Measurements from ENCODE around the gene SMCR8.
A peak's percentile ranks its signal among the peaks of the same experiment; 100 is the strongest.

Gene SMCR8

GRCh38 chr17:18321309-18321708, 6.2 kb downstream of the SMCR8 start:
- H3K4me2 ChIP-seq: peak overlapping the region in 3 of 11 experiments; percentile 94 to 98 (median 97); a peak in 5 of 22 replicates
- peaks cover 0 to 5% (median 0%) of the 10 kb centered on the region in 11 experiments; a peak in 4 of 22 replicates for H3K9me3 ChIP-seq (replicated peaks in 1 of 11)
- H3K27ac ChIP-seq: no peak overlapping the region
- peaks cover 53 to 97% (median 82%) of the 10 kb centered on the region in 11 experiments for H3K36me3 ChIP-seq
- peaks cover 46 to 100% (median 100%) of the 10 kb centered on the region in 11 experiments for H4K20me1 ChIP-seq
- TF ChIP-seq Cebpa-rat (IDR thresholded peaks at IDR 0.05): no peak
- H3K4me3 ChIP-seq: no peak overlapping the region
- peak overlapping the region in 4 of 11 experiments; percentile 10 to 69 (median 26); a peak in 4 of 22 replicates for H3K9ac ChIP-seq
- peaks cover 37 to 98% (median 56%) of the 10 kb centered on the region in 10 experiments for H3K4me1 ChIP-seq
- H3K27me3 ChIP-seq: no peaks in the 10 kb centered on the region

- peaks cover 25 to 85% (median 44%) of the 10 kb centered on the region in 10 experiments for H3K4me1 ChIP-seq
These were observed 7.4 kb downstream of the SMCR8 start for GRCh38 chr17:18322522-18322921.

GRCh38 chr17:18323007-18323406, 7.9 kb downstream of the SMCR8 start:
- peak overlapping the region in 2 of 11 experiments; percentile 3 to 4; a peak in 3 of 22 replicates for H3K27ac ChIP-seq
- H3K4me1 ChIP-seq: peaks cover 20 to 81% (median 39%) of the 10 kb centered on the region in 10 experiments
- no peak for TF ChIP-seq Cebpa-rat (IDR thresholded peaks at IDR 0.05)
- peaks cover 45 to 100% (median 99%) of the 10 kb centered on the region in 11 experiments for H4K20me1 ChIP-seq
- H3K4me3 ChIP-seq: no peak overlapping the region
- H3K4me2 ChIP-seq: peak overlapping the region in 1 of 11 experiments; percentile 72; a peak in 1 of 22 replicates
- peak overlapping the region in 2 of 11 experiments; percentile 4 to 28; a peak in 1 of 22 replicates for H3K9ac ChIP-seq
- no peaks in the 10 kb centered on the region for H3K27me3 ChIP-seq
- H3K9me3 ChIP-seq (replicated peaks in 1 of 11): no peaks in the 10 kb centered on the region
- peaks cover 57 to 97% (median 80%) of the 10 kb centered on the region in 11 experiments for H3K36me3 ChIP-seq

More at GRCh38 chr17:18322522-18322921, 7.4 kb downstream of the SMCR8 start:
- H3K4me3 ChIP-seq: no peak overlapping the region
- H4K20me1 ChIP-seq: peaks cover 49 to 100% (median 100%) of the 10 kb centered on the region in 11 experiments
- no peaks in the 10 kb centered on the region for H3K27me3 ChIP-seq
- H3K9me3 ChIP-seq (replicated peaks in 1 of 11): no peaks in the 10 kb centered on the region
- no peak for TF ChIP-seq Cebpa-rat (IDR thresholded peaks at IDR 0.05)
- H3K36me3 ChIP-seq: peaks cover 57 to 97% (median 80%) of the 10 kb centered on the region in 11 experiments
- peak overlapping the region in 1 of 11 experiments; percentile 72; a peak in 1 of 22 replicates for H3K4me2 ChIP-seq
- peak overlapping the region in 3 of 11 experiments; percentile 4 to 41 (median 26); a peak in 1 of 22 replicates for H3K9ac ChIP-seq
- H3K27ac ChIP-seq: no peak overlapping the region

- Histone ChIP-seq H3K27me3 (no peaks in the 10 kb centered on the region), H4K20me1 (peaks cover 41 to 100% (median 98%) of the 10 kb centered on the region in 11 experiments), H3K4me2 (peak overlapping the region in 3 of 11 experiments; percentile 64 to 72 (median 65); a peak in 4 of 22 replicates), H3K27ac (peak overlapping the region in 1 of 11 experiments; percentile 3; a peak in 2 of 22 replicates), H3K9me3 (replicated peaks in 1 of 11) (no peaks in the 10 kb centered on the region), H3K4me3 (no peak overlapping the region), H3K9ac (peak overlapping the region in 3 of 11 experiments; percentile 4 to 55 (median 28); a peak in 2 of 22 replicates), H3K36me3 (peaks cover 63 to 98% (median 83%) of the 10 kb centered on the region in 11 experiments), H3K4me1 (peaks cover 14 to 74% (median 33%) of the 10 kb centered on the region in 10 experiments)
- TF ChIP-seq Cebpa-rat (IDR thresholded peaks at IDR 0.05): no peak
These were observed 8.5 kb downstream of the SMCR8 start for GRCh38 chr17:18323507-18324139.

- Histone ChIP-seq H3K4me3 (no peak overlapping the region), H3K27me3 (no peaks in the 10 kb centered on the region), H3K4me1 (peaks cover 7 to 67% (median 26%) of the 10 kb centered on the region in 10 experiments; a peak in 18 of 20 replicates), H3K36me3 (peaks cover 70 to 98% (median 83%) of the 10 kb centered on the region in 11 experiments), H4K20me1 (peaks cover 36 to 100% (median 96%) of the 10 kb centered on the region in 11 experiments), H3K4me2 (peak overlapping the region in 5 of 11 experiments; percentile 41 to 72 (median 64); a peak in 10 of 22 replicates), H3K9ac (peak overlapping the region in 5 of 11 experiments; percentile 18 to 71 (median 31); a peak in 4 of 22 replicates), H3K27ac (peak overlapping the region in 5 of 11 experiments; percentile 8 to 54 (median 33); a peak in 4 of 22 replicates), H3K9me3 (replicated peaks in 1 of 11) (no peaks in the 10 kb centered on the region)
- no peak for TF ChIP-seq Cebpa-rat (IDR thresholded peaks at IDR 0.05)
These were observed 9.3 kb downstream of the SMCR8 start for GRCh38 chr17:18324140-18325050.

- no peaks in the 10 kb centered on the region for H3K27me3 ChIP-seq
- peaks cover 85 to 100% (median 91%) of the 10 kb centered on the region in 11 experiments for H3K36me3 ChIP-seq
- peaks cover 20 to 100% (median 83%) of the 10 kb centered on the region in 11 experiments; a peak in 21 of 22 replicates for H4K20me1 ChIP-seq
- peak overlapping the region in 4 of 11 experiments; percentile 41 to 72 (median 64); a peak in 3 of 22 replicates for H3K4me2 ChIP-seq
- peaks cover 0 to 50% (median 14%) of the 10 kb centered on the region in 10 experiments; a peak in 12 of 20 replicates for H3K4me1 ChIP-seq
- TF ChIP-seq Cebpa-rat (IDR thresholded peaks at IDR 0.05): no peak
- no peak overlapping the region for H3K27ac ChIP-seq
- no peaks in the 10 kb centered on the region for H3K9me3 ChIP-seq (replicated peaks in 1 of 11)
- H3K4me3 ChIP-seq: no peak overlapping the region
- 0 out of 22 replicates have a peak overlapping the region, but pooled peaks of 1 of the 11 experiments have one; percentile 5 for H3K9ac ChIP-seq
These were observed 10.9 kb downstream of the SMCR8 start for GRCh38 chr17:18326039-18326438.

GRCh38 chr17:18326572-18326971, 11.5 kb downstream of the SMCR8 start:
- H3K9me3 ChIP-seq (replicated peaks in 1 of 11): no peaks in the 10 kb centered on the region
- H3K36me3 ChIP-seq: peaks cover 87 to 100% (median 94%) of the 10 kb centered on the region in 11 experiments
- no peak overlapping the region for H3K27ac ChIP-seq
- H3K27me3 ChIP-seq: no peaks in the 10 kb centered on the region
- peaks cover 18 to 100% (median 78%) of the 10 kb centered on the region in 11 experiments; a peak in 21 of 22 replicates for H4K20me1 ChIP-seq
- no peak overlapping the region for H3K4me3 ChIP-seq
- 0 out of 22 replicates have a peak overlapping the region, but pooled peaks of 1 of the 11 experiments have one; percentile 23 for H3K9ac ChIP-seq
- H3K4me1 ChIP-seq: peaks cover 0 to 45% (median 14%) of the 10 kb centered on the region in 10 experiments; a peak in 12 of 20 replicates
- no peak overlapping the region for H3K4me2 ChIP-seq
- TF ChIP-seq Cebpa-rat (IDR thresholded peaks at IDR 0.05): no peak

- Histone ChIP-seq H3K4me1 (peaks cover 0 to 44% (median 14%) of the 10 kb centered on the region in 10 experiments; a peak in 12 of 20 replicates), H3K4me3 (no peak overlapping the region), H3K36me3 (peaks cover 88 to 100% (median 97%) of the 10 kb centered on the region in 11 experiments), H3K4me2 (no peak overlapping the region), H3K9ac (peak overlapping the region in 1 of 11 experiments; percentile 23; a peak in 1 of 22 replicates), H3K27me3 (no peaks in the 10 kb centered on the region), H3K9me3 (replicated peaks in 1 of 11) (no peaks in the 10 kb centered on the region), H3K27ac (no peak overlapping the region), H4K20me1 (peaks cover 18 to 100% (median 73%) of the 10 kb centered on the region in 11 experiments; a peak in 21 of 22 replicates)
- no peak for TF ChIP-seq Cebpa-rat (IDR thresholded peaks at IDR 0.05)
These were observed 12.0 kb downstream of the SMCR8 start for GRCh38 chr17:18327093-18327492.
